ENCODE measurements around the gene CELSR1.

Gene CELSR1

GRCh38 chr22:46386312-46386711 lies 151.1 kb downstream of the CELSR1 start:
- TF ChIP-seq CTCF (IDR thresholded peaks at IDR 0.05; ENCODE audit: control extremely low read depth, extremely low read depth, low read depth, missing control alignments) = no peak
- no peak for DNase-seq (ENCODE audit: extremely low spot score)
- POLR2A ChIA-PET = no interaction called here
- CTCF ChIA-PET = interaction anchor here (2.4 kb wide), 1 partner anchor 19 kb away, joined by 10 read pairs; no protein-coding TSS in a partner anchor

DNA sequence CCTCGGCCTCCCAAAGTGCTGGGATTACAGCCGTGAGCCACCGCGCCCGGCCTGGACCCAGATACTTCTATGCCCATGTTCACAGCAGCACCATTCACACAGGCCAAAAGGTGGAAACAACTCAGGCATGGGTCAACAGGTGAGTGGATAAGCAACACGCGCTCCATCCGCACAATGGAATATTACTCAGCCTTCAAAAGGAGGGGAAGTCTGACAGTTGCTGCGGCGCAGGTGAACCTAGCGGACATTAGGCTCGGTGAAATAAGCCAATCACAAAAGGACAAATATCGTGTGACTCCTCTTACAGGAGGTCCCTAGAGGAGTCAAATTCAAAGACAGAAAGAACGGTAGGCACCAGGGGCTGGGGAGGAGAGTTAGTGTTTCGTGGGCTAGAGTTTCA lies 154.9 kb downstream of the CELSR1 start:
- no peak for DNase-seq (ENCODE audit: extremely low spot score)
- TF ChIP-seq CTCF (IDR thresholded peaks at IDR 0.05; ENCODE audit: control extremely low read depth, extremely low read depth, low read depth, missing control alignments) = no peak
- POLR2A ChIA-PET = no interaction called here
- CTCF ChIA-PET = interaction anchor here (1.4 kb wide), 1 partner anchor 27 kb away, joined by 3 read pairs; no protein-coding TSS in a partner anchor

GRCh38 chr22:46381731-46382130 lies 155.7 kb downstream of the CELSR1 start:
- no peak for DNase-seq (ENCODE audit: extremely low spot score)
- POLR2A ChIA-PET = no interaction called here
- CTCF ChIA-PET = interaction anchor here (2.5 kb wide), 1 partner anchor 14 kb away, joined by 8 read pairs; no protein-coding TSS in a partner anchor
- TF ChIP-seq CTCF (IDR thresholded peaks at IDR 0.05; ENCODE audit: control extremely low read depth, extremely low read depth, low read depth, missing control alignments) = no peak

DNA sequence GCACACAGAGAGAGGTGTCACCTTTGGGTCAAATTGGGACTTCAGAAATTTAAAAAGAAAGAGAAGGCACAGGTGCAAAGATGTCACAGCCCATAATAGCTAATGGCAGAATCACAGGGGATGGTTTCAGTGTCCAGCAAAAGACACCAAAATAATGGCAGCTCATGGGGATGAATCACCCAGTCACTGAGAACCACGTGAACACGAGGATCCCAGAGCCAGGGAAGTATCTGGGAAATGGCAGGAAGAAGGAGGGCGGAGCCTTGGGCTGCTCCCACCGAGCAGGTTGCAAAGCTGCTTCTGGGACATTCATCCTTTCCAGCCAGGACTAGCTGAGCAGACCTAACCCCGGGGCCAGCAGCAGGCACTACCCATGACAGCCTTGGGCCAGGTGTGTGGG lies 156.3 kb downstream of the CELSR1 start:
- ChIA-PET CTCF (interaction anchor here (2.5 kb wide), 1 partner anchor 14 kb away, joined by 8 read pairs; no protein-coding TSS in a partner anchor), POLR2A (no interaction called here)
- no peak for DNase-seq (ENCODE audit: extremely low spot score)
- TF ChIP-seq CTCF (IDR thresholded peaks at IDR 0.05; ENCODE audit: control extremely low read depth, extremely low read depth, low read depth, missing control alignments) = no peak

DNA sequence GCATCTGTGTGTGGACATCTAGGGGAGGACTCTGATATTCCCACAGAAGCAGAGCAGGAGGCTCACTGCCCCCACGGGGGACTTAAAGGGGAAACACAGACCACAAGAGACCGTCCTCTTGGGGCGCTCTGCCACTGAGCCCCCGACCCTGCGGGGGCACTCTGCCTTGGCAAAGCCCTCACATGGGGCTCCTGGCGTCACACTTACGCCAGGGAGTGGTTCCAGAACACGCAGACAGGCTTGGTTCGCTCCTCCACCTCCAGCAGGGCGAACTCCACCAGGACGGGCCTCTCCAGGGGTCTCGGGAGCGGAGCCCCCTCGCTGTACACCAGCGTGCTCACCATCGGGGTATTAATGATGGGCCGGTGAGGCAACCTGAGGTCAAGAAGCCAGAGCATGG lies 156.8 kb downstream of the CELSR1 start:
- DNase-seq (ENCODE audit: extremely low spot score) = no peak
- POLR2A ChIA-PET = no interaction called here
- no peak for TF ChIP-seq CTCF (IDR thresholded peaks at IDR 0.05; ENCODE audit: control extremely low read depth, extremely low read depth, low read depth, missing control alignments)
- CTCF ChIA-PET = interaction anchor here (2.5 kb wide), 1 partner anchor 13 kb away, joined by 8 read pairs; no protein-coding TSS in a partner anchor

- CTCF ChIA-PET = interaction anchor here (2.5 kb wide), 1 partner anchor 13 kb away, joined by 8 read pairs; no protein-coding TSS in a partner anchor
- no peak for DNase-seq (ENCODE audit: extremely low spot score)
- POLR2A ChIA-PET = no interaction called here
- no peak for TF ChIP-seq CTCF (IDR thresholded peaks at IDR 0.05; ENCODE audit: control extremely low read depth, extremely low read depth, low read depth, missing control alignments)
Measured at GRCh38 chr22:46380069-46380468, 157.4 kb downstream of the CELSR1 start.

All from GM10248 (cell line).